ENCODE results near the gene JAM3. TPM values are rescaled to one million over a fixed set of nuclear protein-coding genes. Genes with fewer than 3 reads are reported as not detected.

Gene JAM3
- total and polyA plus RNA-seq, 2 of the 8 experiments (the other 6 are each of a cell fraction or from before 2014, with no cell fraction given) = 19.6 to 42.8 TPM

- TF ChIP-seq SP1 (IDR thresholded peaks at IDR 0.05; ENCODE audit: low read depth, low read length) = no peak
Measured at GRCh38 chr11:134074766-134075165, 5.9 kb downstream of the JAM3 start (continued).

Data from H1 (cell line).